HCT116 (cell line): ENCODE results near the gene OCRL. TPM values are rescaled to one million over a fixed set of nuclear protein-coding genes. Genes with fewer than 3 reads are reported as not detected.

Experiments
- ATAC-seq: fragments of 200-7000 bp; cut with Tn5 transposase; 2 replicates; pipeline ENCODE4 v1.9.1; 2020; ENCODE audit warnings: mild to moderate bottlenecking, moderate library complexity
- BruUV-seq: library from RNA; stranded (reverse); fragments of 400-500 nt; replicated peaks from 2 replicates; lab custom pipeline; 2021; lab: Mats Ljungman, UMichigan
- CTCF ChIA-PET: fragments of 300-600 bp; sonication (Branson Sonifier 250); formaldehyde crosslinking; loops from one replicate; lab custom pipeline; 2021; ENCODE audit warnings: antibody characterized with exemption; lab: Charles Lee
- POLR2A ChIA-PET: fragments of 300-600, 350-600 bp; sonication (Branson Sonifier 250); formaldehyde crosslinking; loops from one replicate; lab custom pipeline; 2021; ENCODE audit warnings: antibody characterized with exemption; lab: Charles Lee
- RAD21 ChIA-PET, 2 experiments: fragments of 300-600 bp; sonication (Branson Sonifier 250); formaldehyde crosslinking; loops; one replicate each; lab custom pipeline; 2023; ENCODE audit warnings: low total read pairs in 2 of 2; ENCODE audit not compliant: uncharacterized antibody in 2 of 2, unreplicated experiment in 2 of 2, low non-redundant PET in 1 of 2; lab: Charles Lee
- DNase-seq: peaks from one replicate; pipeline ENCODE4 v3.0.0-alpha.2; 2010; ENCODE audit warnings: low read depth, low spot score
- H2AFZ ChIP-seq: fragments of 200-600 bp; shearing (Covaris generic), sonication (generic); 2 replicates; pipeline ENCODE4 v1.6.1; 2017; ENCODE audit warnings: low read depth, mixed run types, mixed read lengths, antibody characterized with exemption, low read length; ENCODE audit not compliant: poor library complexity, severe bottlenecking
- H3K27ac ChIP-seq: 2 replicates; pipeline ENCODE4 v1.5.1; 2012; ENCODE audit warnings: low read depth, low read length
- H3K27me3 ChIP-seq: fragments of 200-600 bp; sonication (generic); 2 replicates; pipeline ENCODE4 v1.6.1; 2016; ENCODE audit warnings: mixed run types, low read length, mixed read lengths; ENCODE audit not compliant: insufficient read depth
- H3K36me3 ChIP-seq, 2 experiments: fragments of 200-500 bp in 1 of 2; fragments of 200-600 bp in 1 of 2; sonication (Bioruptor generic) in 1 of 2; sonication (generic) in 1 of 2; 2 replicates each; pipeline versions ENCODE4 v1.5.1 to v1.6.1; 2014 to 2016; ENCODE audit warnings: low read length in 2 of 2, inconsistent platforms in 1 of 2, mixed read lengths in 1 of 2, mixed run types in 1 of 2; ENCODE audit not compliant: insufficient read depth in 2 of 2, control insufficient read depth in 1 of 2
- H3K4me1 ChIP-seq, 2 experiments: fragments of 200-600 bp in 1 of 2; sonication (generic) in 1 of 2; 2 replicates each; pipeline versions ENCODE4 v1.5.1 to v1.6.1; 2012 to 2017; ENCODE audit warnings: low read length in 2 of 2, inconsistent platforms in 1 of 2, mild to moderate bottlenecking in 1 of 2, mixed read lengths in 1 of 2, mixed run types in 1 of 2, moderate library complexity in 1 of 2; ENCODE audit not compliant: insufficient read depth in 2 of 2, control insufficient read depth in 1 of 2
- H3K4me2 ChIP-seq: fragments of 200-600 bp; sonication (generic); 2 replicates; pipeline ENCODE4 v1.6.1; 2017; ENCODE audit warnings: mixed run types, low read length, mixed read lengths
- H3K4me3 ChIP-seq, 2 experiments: fragments of 200-600 bp in 1 of 2; sonication (generic) in 1 of 2; replicated peaks in 1 of 2; 2 replicates each; pipeline ENCODE4 v1.5.1; 2011 to 2016; ENCODE audit warnings: low read length in 2 of 2, control low read depth in 1 of 2, low read depth in 1 of 2, mild to moderate bottlenecking in 1 of 2, mixed read lengths in 1 of 2, mixed run types in 1 of 2
- H3K79me2 ChIP-seq: fragments of 200-600 bp; sonication (generic); 2 replicates; pipeline ENCODE4 v1.6.1; 2017; ENCODE audit warnings: mild to moderate bottlenecking, mixed run types, low read length, moderate library complexity, mixed read lengths; ENCODE audit not compliant: insufficient read depth
- H3K9ac ChIP-seq: fragments of 200-600 bp; sonication (generic); 2 replicates; pipeline ENCODE4 v1.6.1; 2016; ENCODE audit warnings: low read length, mixed read lengths
- H3K9me2 ChIP-seq: fragments of 200-600 bp; sonication (generic), shearing (Covaris generic); 2 replicates; pipeline ENCODE4 v1.6.1; 2017; ENCODE audit warnings: mixed run types, mild to moderate bottlenecking, moderate library complexity; ENCODE audit not compliant: insufficient read depth
- H3K9me3 ChIP-seq, 2 experiments: fragments of 200-500 bp in 1 of 2; fragments of 200-600 bp in 1 of 2; sonication (Bioruptor generic) in 1 of 2; sonication (generic) in 1 of 2; 2 replicates each; pipeline ENCODE4 v1.6.1; 2014 to 2017; ENCODE audit warnings: low read length in 2 of 2, mixed read lengths in 2 of 2, inconsistent platforms in 1 of 2, low read depth in 1 of 2, mild to moderate bottlenecking in 1 of 2, mixed run types in 1 of 2, moderate library complexity in 1 of 2; ENCODE audit not compliant: control insufficient read depth in 1 of 2, insufficient read depth in 1 of 2
- H4K20me1 ChIP-seq: fragments of 200-600 bp; sonication (generic), shearing (Covaris generic); 2 replicates; pipeline ENCODE4 v1.6.1; 2017; ENCODE audit warnings: mixed run types, mild to moderate bottlenecking, moderate library complexity; ENCODE audit not compliant: insufficient read depth
- CBX3 ChIP-seq: IDR thresholded peaks from 2 replicates; pipeline ENCODE4 v1.6.1; 2012; ENCODE audit warnings: low read depth
- CEBPB ChIP-seq: IDR thresholded peaks from 2 replicates; pipeline ENCODE4 v1.6.1; 2012; ENCODE audit warnings: low read depth
- EGR1 ChIP-seq: IDR thresholded peaks from 2 replicates; pipeline ENCODE4 v1.6.1; 2012; ENCODE audit warnings: low read depth
- ELF1 ChIP-seq: IDR thresholded peaks from 2 replicates; pipeline ENCODE4 v1.6.1; 2012; ENCODE audit warnings: low read depth, borderline replicate concordance
- EZH2 ChIP-seq: fragments of 200-600 bp; sonication (generic); IDR thresholded peaks from 2 replicates; pipeline ENCODE4 v1.6.1; 2017; ENCODE audit warnings: antibody characterized with exemption, mixed run types
- FOSL1 ChIP-seq: IDR thresholded peaks from 2 replicates; pipeline ENCODE4 v1.6.1; 2012; ENCODE audit warnings: low read depth
- JUND ChIP-seq: IDR thresholded peaks from 2 replicates; pipeline ENCODE4 v1.6.1; 2012
- POLR2A ChIP-seq: IDR thresholded peaks from 2 replicates; pipeline ENCODE4 v1.7.0; 2011; ENCODE audit warnings: borderline replicate concordance; ENCODE audit not compliant: insufficient read depth, insufficient read length; ENCODE audit errors: extremely low read depth
- RAD21 ChIP-seq: IDR thresholded peaks from 2 replicates; pipeline ENCODE4 v1.6.1; 2012; ENCODE audit warnings: low read depth, mild to moderate bottlenecking
- SRF ChIP-seq: IDR thresholded peaks from 2 replicates; pipeline ENCODE4 v1.6.1; 2012; ENCODE audit warnings: low read depth
- YY1 ChIP-seq: IDR thresholded peaks from 2 replicates; pipeline ENCODE4 v1.6.1; 2011; ENCODE audit warnings: low read length, low read depth, moderate library complexity, mild to moderate bottlenecking; ENCODE audit not compliant: insufficient replicate concordance; ENCODE audit errors: extremely low read depth
- ZNF274 ChIP-seq: fragments of 200-500 bp; sonication (Bioruptor generic); IDR thresholded peaks from 2 replicates; pipeline ENCODE4 v1.6.1; 2014; ENCODE audit warnings: mild to moderate bottlenecking, low read depth, low read length, inconsistent platforms
- intact Hi-C: fragments of 100-400 bp; cut with micrococcal nuclease; formaldehyde crosslinking; loops from 2 replicates; pipeline ENCODE4 v1.10.0; 2022
- total RNA-seq: library from RNA; stranded (reverse); gene quantifications from one replicate; pipeline ENCODE4 v1.2.1, GENCODE V29; 2021; ENCODE audit not compliant: unreplicated experiment
- TF ChIP-seq, protein P1 (sequence below): IDR thresholded peaks from 2 replicates; pipeline ENCODE4 v1.6.1; 2012
- TF ChIP-seq, protein P2 (sequence below): IDR thresholded peaks from 2 replicates; pipeline ENCODE4 v1.6.1; 2011; ENCODE audit warnings: mild to moderate bottlenecking, low read length, moderate library complexity; ENCODE audit not compliant: insufficient replicate concordance; ENCODE audit errors: extremely low read depth
- TF ChIP-seq, protein P3 (sequence below): IDR thresholded peaks from 2 replicates; pipeline ENCODE4 v1.6.1; 2012; ENCODE audit warnings: low read depth
- TF ChIP-seq, protein P4 (sequence below), 3 experiments: fragments of 200-600 bp in 1 of 3; sonication (generic) in 1 of 3; IDR thresholded peaks in 2 of 3; conservative IDR thresholded peaks in 1 of 3; 2 replicates each; pipeline ENCODE4 v1.5.1; 2012 to 2017; ENCODE audit warnings: low read depth in 2 of 3, low read length in 2 of 3, antibody characterized with exemption in 1 of 3, borderline replicate concordance in 1 of 3, control low read depth in 1 of 3, mild to moderate bottlenecking in 1 of 3, mixed read lengths in 1 of 3, mixed run types in 1 of 3, moderate library complexity in 1 of 3; ENCODE audit not compliant: insufficient read depth in 1 of 3

Gene OCRL
- total RNA-seq, 1 experiment from 2014 or later, result 19.8 TPM

DNA sequence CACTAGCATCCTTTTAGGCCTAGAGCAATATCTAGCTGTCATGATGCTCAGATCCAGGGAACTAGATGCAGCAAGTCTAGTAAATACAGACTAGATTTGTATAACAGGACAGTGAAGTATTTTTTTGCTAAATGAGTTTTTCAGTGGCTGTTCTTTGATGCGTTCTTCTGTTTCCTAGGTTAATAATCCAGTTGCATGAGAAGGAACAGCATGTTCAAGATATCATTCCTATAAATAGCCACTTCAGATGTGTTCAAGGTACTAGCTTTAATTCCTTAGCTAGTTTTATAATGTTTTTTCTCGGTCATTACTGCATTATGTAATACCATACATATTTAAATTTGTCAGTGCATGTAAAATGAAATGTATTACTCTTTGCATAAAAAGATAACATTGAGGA is 4.7 kb downstream of the OCRL start:
- intact Hi-C loops, result no loop called here

More for the DNA sequence above, 4.7 kb downstream of the OCRL start:
- Histone ChIP-seq H4K20me1 (no peaks in the 10 kb centered on the region; the same call in 1 of the 2 replicates), H3K27me3 (no peaks in the 10 kb centered on the region), H3K27ac (no peak overlapping the region), H3K79me2 (no peaks in the 10 kb centered on the region), H3K9me2 (no peaks in the 10 kb centered on the region), H3K4me3 (no peak overlapping the region), H3K36me3 (peaks cover 0 to 2% of the 10 kb centered on the region in 2 experiments; a peak in 1 of 4 replicates), H3K9me3 (no peaks in the 10 kb centered on the region), H3K4me1 (peaks cover 0 to 7% of the 10 kb centered on the region in 2 experiments; a peak in 1 of 4 replicates), H3K9ac (no peak overlapping the region), H2AFZ (no peak overlapping the region), H3K4me2 (no peak overlapping the region)
- CTCF ChIA-PET, result no interaction called here
- DNase-seq (no peak), ATAC-seq (no peak)
- POLR2A ChIA-PET, result no interaction called here
- no TSS peak for BruUV-seq
- TF ChIP-seq POLR2A, result no peak
- TF ChIP-seq, protein P1, sequence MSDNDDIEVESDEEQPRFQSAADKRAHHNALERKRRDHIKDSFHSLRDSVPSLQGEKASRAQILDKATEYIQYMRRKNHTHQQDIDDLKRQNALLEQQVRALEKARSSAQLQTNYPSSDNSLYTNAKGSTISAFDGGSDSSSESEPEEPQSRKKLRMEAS, result no peak
- TF ChIP-seq EGR1, result no peak
- TF ChIP-seq ELF1, result no peak
- no peak for TF ChIP-seq EZH2
- no peak for TF ChIP-seq FOSL1
- TF ChIP-seq, protein P2, sequence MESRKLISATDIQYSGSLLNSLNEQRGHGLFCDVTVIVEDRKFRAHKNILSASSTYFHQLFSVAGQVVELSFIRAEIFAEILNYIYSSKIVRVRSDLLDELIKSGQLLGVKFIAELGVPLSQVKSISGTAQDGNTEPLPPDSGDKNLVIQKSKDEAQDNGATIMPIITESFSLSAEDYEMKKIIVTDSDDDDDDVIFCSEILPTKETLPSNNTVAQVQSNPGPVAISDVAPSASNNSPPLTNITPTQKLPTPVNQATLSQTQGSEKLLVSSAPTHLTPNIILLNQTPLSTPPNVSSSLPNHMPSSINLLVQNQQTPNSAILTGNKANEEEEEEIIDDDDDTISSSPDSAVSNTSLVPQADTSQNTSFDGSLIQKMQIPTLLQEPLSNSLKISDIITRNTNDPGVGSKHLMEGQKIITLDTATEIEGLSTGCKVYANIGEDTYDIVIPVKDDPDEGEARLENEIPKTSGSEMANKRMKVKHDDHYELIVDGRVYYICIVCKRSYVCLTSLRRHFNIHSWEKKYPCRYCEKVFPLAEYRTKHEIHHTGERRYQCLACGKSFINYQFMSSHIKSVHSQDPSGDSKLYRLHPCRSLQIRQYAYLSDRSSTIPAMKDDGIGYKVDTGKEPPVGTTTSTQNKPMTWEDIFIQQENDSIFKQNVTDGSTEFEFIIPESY, result no peak
- TF ChIP-seq JUND, result no peak
- no peak for TF ChIP-seq RAD21
- TF ChIP-seq ZNF274, result no peak
- no peak for TF ChIP-seq SRF
- TF ChIP-seq, protein P3, sequence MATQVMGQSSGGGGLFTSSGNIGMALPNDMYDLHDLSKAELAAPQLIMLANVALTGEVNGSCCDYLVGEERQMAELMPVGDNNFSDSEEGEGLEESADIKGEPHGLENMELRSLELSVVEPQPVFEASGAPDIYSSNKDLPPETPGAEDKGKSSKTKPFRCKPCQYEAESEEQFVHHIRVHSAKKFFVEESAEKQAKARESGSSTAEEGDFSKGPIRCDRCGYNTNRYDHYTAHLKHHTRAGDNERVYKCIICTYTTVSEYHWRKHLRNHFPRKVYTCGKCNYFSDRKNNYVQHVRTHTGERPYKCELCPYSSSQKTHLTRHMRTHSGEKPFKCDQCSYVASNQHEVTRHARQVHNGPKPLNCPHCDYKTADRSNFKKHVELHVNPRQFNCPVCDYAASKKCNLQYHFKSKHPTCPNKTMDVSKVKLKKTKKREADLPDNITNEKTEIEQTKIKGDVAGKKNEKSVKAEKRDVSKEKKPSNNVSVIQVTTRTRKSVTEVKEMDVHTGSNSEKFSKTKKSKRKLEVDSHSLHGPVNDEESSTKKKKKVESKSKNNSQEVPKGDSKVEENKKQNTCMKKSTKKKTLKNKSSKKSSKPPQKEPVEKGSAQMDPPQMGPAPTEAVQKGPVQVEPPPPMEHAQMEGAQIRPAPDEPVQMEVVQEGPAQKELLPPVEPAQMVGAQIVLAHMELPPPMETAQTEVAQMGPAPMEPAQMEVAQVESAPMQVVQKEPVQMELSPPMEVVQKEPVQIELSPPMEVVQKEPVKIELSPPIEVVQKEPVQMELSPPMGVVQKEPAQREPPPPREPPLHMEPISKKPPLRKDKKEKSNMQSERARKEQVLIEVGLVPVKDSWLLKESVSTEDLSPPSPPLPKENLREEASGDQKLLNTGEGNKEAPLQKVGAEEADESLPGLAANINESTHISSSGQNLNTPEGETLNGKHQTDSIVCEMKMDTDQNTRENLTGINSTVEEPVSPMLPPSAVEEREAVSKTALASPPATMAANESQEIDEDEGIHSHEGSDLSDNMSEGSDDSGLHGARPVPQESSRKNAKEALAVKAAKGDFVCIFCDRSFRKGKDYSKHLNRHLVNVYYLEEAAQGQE, result no peak
- TF ChIP-seq CBX3, result no peak
- TF ChIP-seq CEBPB, result no peak
- TF ChIP-seq YY1, result no peak
- TF ChIP-seq, protein P4, sequence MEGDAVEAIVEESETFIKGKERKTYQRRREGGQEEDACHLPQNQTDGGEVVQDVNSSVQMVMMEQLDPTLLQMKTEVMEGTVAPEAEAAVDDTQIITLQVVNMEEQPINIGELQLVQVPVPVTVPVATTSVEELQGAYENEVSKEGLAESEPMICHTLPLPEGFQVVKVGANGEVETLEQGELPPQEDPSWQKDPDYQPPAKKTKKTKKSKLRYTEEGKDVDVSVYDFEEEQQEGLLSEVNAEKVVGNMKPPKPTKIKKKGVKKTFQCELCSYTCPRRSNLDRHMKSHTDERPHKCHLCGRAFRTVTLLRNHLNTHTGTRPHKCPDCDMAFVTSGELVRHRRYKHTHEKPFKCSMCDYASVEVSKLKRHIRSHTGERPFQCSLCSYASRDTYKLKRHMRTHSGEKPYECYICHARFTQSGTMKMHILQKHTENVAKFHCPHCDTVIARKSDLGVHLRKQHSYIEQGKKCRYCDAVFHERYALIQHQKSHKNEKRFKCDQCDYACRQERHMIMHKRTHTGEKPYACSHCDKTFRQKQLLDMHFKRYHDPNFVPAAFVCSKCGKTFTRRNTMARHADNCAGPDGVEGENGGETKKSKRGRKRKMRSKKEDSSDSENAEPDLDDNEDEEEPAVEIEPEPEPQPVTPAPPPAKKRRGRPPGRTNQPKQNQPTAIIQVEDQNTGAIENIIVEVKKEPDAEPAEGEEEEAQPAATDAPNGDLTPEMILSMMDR (IDR thresholded peaks at IDR 0.05 in 2 of 3, conservative IDR thresholded peaks at IDR 0.05 in 1 of 3; ENCODE audit: borderline replicate concordance in 1 of 3, insufficient read depth in 1 of 3, low read depth in 2 of 3, low read length in 2 of 3), result no peak
- RAD21 ChIA-PET, result no interaction called here
